Suprapubic skin (tissue), 4 donors: ENCODE data around the gene SMIM10L2A. TPM values are rescaled to one million over a fixed set of nuclear protein-coding genes. Genes with fewer than 3 reads are reported as not detected.

Experiments used
- DNase-seq, 2 donors: peaks; one replicate each; pipeline ENCODE4 v3.0.0-alpha.2; 2019; ENCODE audit warnings: low spot score in 2 of 2
- H3K27ac ChIP-seq: fragments of 200-600 bp; sonication (generic); one replicate; pipeline ENCODE4 v1.5.1; 2019
- H3K27me3 ChIP-seq: fragments of 200-600 bp; sonication (generic); one replicate; pipeline ENCODE4 v1.5.1; 2019
- H3K36me3 ChIP-seq: fragments of 200-600 bp; sonication (generic); one replicate; pipeline ENCODE4 v1.5.1; 2019
- H3K4me1 ChIP-seq: fragments of 200-600 bp; sonication (generic); one replicate; pipeline ENCODE4 v1.5.1; 2019
- H3K4me3 ChIP-seq: fragments of 200-600 bp; sonication (generic); one replicate; pipeline ENCODE4 v1.5.1; 2019; ENCODE audit warnings: mild to moderate bottlenecking
- H3K9me3 ChIP-seq: fragments of 200-600 bp; sonication (generic); one replicate; pipeline ENCODE4 v1.5.1; 2019
- EP300 ChIP-seq: sonication (generic); formaldehyde crosslinking; IDR thresholded peaks from one replicate; pipeline ENCODE4 v1.6.1; 2017; ENCODE audit warnings: antibody characterized with exemption
- POLR2A ChIP-seq, 2 donors: fragments of 450-650 bp; IDR thresholded peaks; one replicate each; pipeline ENCODE4 v1.6.1; 2017; ENCODE audit warnings: antibody characterized with exemption in 2 of 2, mild to moderate bottlenecking in 2 of 2, moderate library complexity in 2 of 2
- POLR2AphosphoS5 ChIP-seq, 3 donors: sonication (generic); formaldehyde crosslinking; IDR thresholded peaks; one replicate each; pipeline ENCODE4 v1.6.1; 2017; ENCODE audit warnings: antibody characterized with exemption in 3 of 3
- WGBS: methylation state at CpG from one replicate; pipeline ENCODE4 v1.1.5; 2018; 5-methylcytosine and 5-hydroxymethylcytosine counted together
- total RNA-seq, 4 donors: library from RNA; depleted of rRNA; stranded (reverse); fragments of >200 nt; gene quantifications; one replicate each; pipeline ENCODE4 v1.1.0, GENCODE V29; 2016
- TF ChIP-seq, protein P1 (sequence below), 2 donors: fragments of 200-600 bp in 1 of 2; fragments of 450-650 bp in 1 of 2; sonication (generic) in 1 of 2; IDR thresholded peaks; one replicate each; pipeline ENCODE4 v1.5.1; 2016 to 2019; ENCODE audit warnings: antibody characterized with exemption in 2 of 2, mild to moderate bottlenecking in 1 of 2, moderate library complexity in 1 of 2

The SMIM10L2A gene
- total RNA-seq, 4 donors from 2014 or later: 1.4 to 5.1 (median 3.3) TPM

DNA sequence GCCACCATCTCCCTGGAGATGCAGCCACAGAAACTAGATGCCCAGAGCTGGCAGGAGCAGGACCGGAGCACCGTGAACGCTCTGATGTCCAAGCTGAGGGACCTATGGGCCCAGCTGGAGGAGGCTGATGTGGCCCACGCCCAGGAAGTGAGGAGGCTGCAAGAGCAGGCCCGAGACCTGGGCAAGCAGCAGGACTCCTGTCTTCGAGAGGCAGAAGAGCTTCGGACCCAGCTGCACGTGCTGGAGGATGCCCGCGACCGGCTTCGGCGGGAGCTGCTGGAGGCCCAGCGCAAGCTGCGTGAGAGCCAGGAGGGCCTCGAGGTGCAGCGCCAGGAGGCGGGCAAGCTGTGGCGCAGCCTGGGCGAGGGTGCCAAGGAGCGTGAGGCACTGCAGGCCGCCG lies 14.2 kb downstream of the SMIM10L2A start:
- no peak for TF ChIP-seq POLR2AphosphoS5 (IDR thresholded peaks at IDR 0.05)
- TF ChIP-seq, protein P1, sequence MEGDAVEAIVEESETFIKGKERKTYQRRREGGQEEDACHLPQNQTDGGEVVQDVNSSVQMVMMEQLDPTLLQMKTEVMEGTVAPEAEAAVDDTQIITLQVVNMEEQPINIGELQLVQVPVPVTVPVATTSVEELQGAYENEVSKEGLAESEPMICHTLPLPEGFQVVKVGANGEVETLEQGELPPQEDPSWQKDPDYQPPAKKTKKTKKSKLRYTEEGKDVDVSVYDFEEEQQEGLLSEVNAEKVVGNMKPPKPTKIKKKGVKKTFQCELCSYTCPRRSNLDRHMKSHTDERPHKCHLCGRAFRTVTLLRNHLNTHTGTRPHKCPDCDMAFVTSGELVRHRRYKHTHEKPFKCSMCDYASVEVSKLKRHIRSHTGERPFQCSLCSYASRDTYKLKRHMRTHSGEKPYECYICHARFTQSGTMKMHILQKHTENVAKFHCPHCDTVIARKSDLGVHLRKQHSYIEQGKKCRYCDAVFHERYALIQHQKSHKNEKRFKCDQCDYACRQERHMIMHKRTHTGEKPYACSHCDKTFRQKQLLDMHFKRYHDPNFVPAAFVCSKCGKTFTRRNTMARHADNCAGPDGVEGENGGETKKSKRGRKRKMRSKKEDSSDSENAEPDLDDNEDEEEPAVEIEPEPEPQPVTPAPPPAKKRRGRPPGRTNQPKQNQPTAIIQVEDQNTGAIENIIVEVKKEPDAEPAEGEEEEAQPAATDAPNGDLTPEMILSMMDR (IDR thresholded peaks at IDR 0.05): no peak
- no peak for TF ChIP-seq EP300
- TF ChIP-seq POLR2A (IDR thresholded peaks at IDR 0.05): no peak
- Histone ChIP-seq H3K36me3 (no peaks in the 10 kb centered on the region), H3K27me3 (no peaks in the 10 kb centered on the region), H3K4me3 (no peak overlapping the region), H3K9me3 (no peaks in the 10 kb centered on the region), H3K27ac (no peak overlapping the region), H3K4me1 (no peaks in the 10 kb centered on the region)
- no peak for DNase-seq
- WGBS: 88% methylated on average over 23 of the region's 23 CpGs

- Histone ChIP-seq H3K27me3 (no peaks in the 10 kb centered on the region), H3K9me3 (no peaks in the 10 kb centered on the region), H3K27ac (no peak overlapping the region), H3K36me3 (no peaks in the 10 kb centered on the region), H3K4me1 (no peaks in the 10 kb centered on the region), H3K4me3 (no peak overlapping the region)
- no peak for DNase-seq
- 85% methylated on average over 17 of the region's 32 CpGs for WGBS
- no peak for TF ChIP-seq POLR2AphosphoS5 (IDR thresholded peaks at IDR 0.05)
- no peak for TF ChIP-seq POLR2A (IDR thresholded peaks at IDR 0.05)
- TF ChIP-seq, protein P1 (IDR thresholded peaks at IDR 0.05): no peak
- no peak for TF ChIP-seq EP300
Measured at GRCh38 chrX:135436456-135436855, 14.7 kb downstream of the SMIM10L2A start.

- H3K27ac ChIP-seq: no peak overlapping the region
- H3K4me3 ChIP-seq: no peak overlapping the region
- WGBS: 90% methylated on average over 33 of the region's 49 CpGs
- no peaks in the 10 kb centered on the region for H3K36me3 ChIP-seq
- no peaks in the 10 kb centered on the region for H3K27me3 ChIP-seq
- H3K4me1 ChIP-seq: no peaks in the 10 kb centered on the region
- no peaks in the 10 kb centered on the region for H3K9me3 ChIP-seq
- no peak for TF ChIP-seq POLR2AphosphoS5 (IDR thresholded peaks at IDR 0.05)
- DNase-seq: no peak
Measured at GRCh38 chrX:135436966-135437866, 15.5 kb downstream of the SMIM10L2A start.

DNA sequence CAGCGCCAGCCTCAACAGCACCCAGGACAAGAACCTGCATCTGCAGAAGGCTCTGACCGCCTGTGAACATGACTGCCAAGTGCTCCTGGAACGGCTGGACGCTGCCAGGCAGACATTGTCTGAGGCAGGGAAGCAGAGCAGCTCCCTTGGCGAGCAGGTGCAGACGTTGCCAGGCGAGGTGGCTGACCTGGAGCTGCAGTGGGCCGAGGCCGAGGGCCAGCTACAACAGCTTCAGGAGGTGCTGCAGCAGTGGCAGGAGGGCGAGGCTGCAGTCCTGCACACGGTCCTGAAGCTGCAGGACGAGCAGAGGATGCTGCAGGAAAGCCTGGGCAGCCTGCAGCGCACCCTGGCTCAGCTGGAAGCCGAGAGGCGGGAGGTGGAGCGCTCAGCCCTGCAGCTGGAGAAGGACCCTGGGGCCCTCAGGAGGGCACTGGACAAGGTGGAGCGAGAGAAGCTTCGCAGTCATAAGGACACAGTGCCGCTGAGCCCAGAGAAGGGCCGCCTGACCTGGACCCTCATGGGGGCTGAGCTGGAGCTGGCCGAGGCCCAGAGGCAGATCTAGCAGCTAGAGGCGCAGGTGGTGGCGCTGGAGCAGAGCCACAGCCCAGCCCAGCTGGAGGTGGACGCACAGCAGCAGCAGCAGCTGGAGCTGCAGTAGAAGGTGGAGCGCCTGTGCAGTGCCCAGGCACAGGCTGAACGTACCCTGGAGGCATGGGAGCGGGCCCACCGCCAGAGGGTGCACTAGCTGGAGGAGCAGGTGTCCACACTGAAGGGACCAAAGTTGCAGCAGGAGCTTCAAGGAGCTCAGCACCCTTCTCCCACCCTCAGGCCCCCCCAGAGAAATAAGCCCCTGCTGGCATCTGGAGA lies 16.4 kb downstream of the SMIM10L2A start:
- H3K27ac ChIP-seq: no peak overlapping the region
- no peak for DNase-seq
- H3K4me3 ChIP-seq: no peak overlapping the region
- 76% methylated on average over 11 of the region's 28 CpGs for WGBS
- no peaks in the 10 kb centered on the region for H3K27me3 ChIP-seq
- no peaks in the 10 kb centered on the region for H3K36me3 ChIP-seq
- no peak for TF ChIP-seq POLR2A (IDR thresholded peaks at IDR 0.05)
- H3K4me1 ChIP-seq: no peaks in the 10 kb centered on the region
- H3K9me3 ChIP-seq: no peaks in the 10 kb centered on the region

- Histone ChIP-seq H3K9me3 (no peaks in the 10 kb centered on the region), H3K27me3 (no peaks in the 10 kb centered on the region), H3K4me1 (no peaks in the 10 kb centered on the region), H3K27ac (no peak overlapping the region), H3K36me3 (no peaks in the 10 kb centered on the region), H3K4me3 (no peak overlapping the region)
- TF ChIP-seq POLR2A (IDR thresholded peaks at IDR 0.05) (no peak), EP300 (no peak), POLR2AphosphoS5 (IDR thresholded peaks at IDR 0.05) (no peak)
- TF ChIP-seq, protein P1 (IDR thresholded peaks at IDR 0.05): no peak
- no peak for DNase-seq
- 80% methylated on average over 2 of the region's 7 CpGs for WGBS
Measured at GRCh38 chrX:135438734-135439043, 16.9 kb downstream of the SMIM10L2A start.
